ENCODE measurements around the gene CA5A.

CA5A gene

GRCh38 chr16:87979352-87979751, 43.0 kb upstream of the CA5A start:
- no peak for TF ChIP-seq CTCF (IDR thresholded peaks at IDR 0.05; ENCODE audit: control insufficient read depth, insufficient read depth, low read depth, low read length, missing control alignments)
- H3K4me3 ChIP-seq (ENCODE audit: control insufficient read depth, low read depth, low read length): no peak overlapping the region
- DNase-seq (ENCODE audit: low read depth): no peak

GRCh38 chr16:87978127-87978526, 41.8 kb upstream of the CA5A start:
- no peak for TF ChIP-seq CTCF (IDR thresholded peaks at IDR 0.05; ENCODE audit: control insufficient read depth, insufficient read depth, low read depth, low read length, missing control alignments)
- H3K4me3 ChIP-seq (ENCODE audit: control insufficient read depth, low read depth, low read length): no peak overlapping the region
- no peak for DNase-seq (ENCODE audit: low read depth)

- DNase-seq (ENCODE audit: low read depth): no peak
- no peak overlapping the region for H3K4me3 ChIP-seq (ENCODE audit: control insufficient read depth, low read depth, low read length)
- TF ChIP-seq CTCF (IDR thresholded peaks at IDR 0.05; ENCODE audit: control insufficient read depth, insufficient read depth, low read depth, low read length, missing control alignments): no peak
Observed at GRCh38 chr16:87976665-87977064, 40.3 kb upstream of the CA5A start.

GRCh38 chr16:87974178-87974577, 37.8 kb upstream of the CA5A start:
- no peak for DNase-seq (ENCODE audit: low read depth)
- no peak for TF ChIP-seq CTCF (IDR thresholded peaks at IDR 0.05; ENCODE audit: control insufficient read depth, insufficient read depth, low read depth, low read length, missing control alignments)
- no peak overlapping the region for H3K4me3 ChIP-seq (ENCODE audit: control insufficient read depth, low read depth, low read length)

- TF ChIP-seq CTCF (IDR thresholded peaks at IDR 0.05; ENCODE audit: control insufficient read depth, insufficient read depth, low read depth, low read length, missing control alignments): no peak
- DNase-seq (ENCODE audit: low read depth): no peak
- H3K4me3 ChIP-seq (ENCODE audit: control insufficient read depth, low read depth, low read length): no peak overlapping the region
Observed at GRCh38 chr16:87973717-87974116, 37.4 kb upstream of the CA5A start.

- no peak for TF ChIP-seq CTCF (IDR thresholded peaks at IDR 0.05; ENCODE audit: control insufficient read depth, insufficient read depth, low read depth, low read length, missing control alignments)
- no peak for DNase-seq (ENCODE audit: low read depth)
- no peak overlapping the region for H3K4me3 ChIP-seq (ENCODE audit: control insufficient read depth, low read depth, low read length)
Observed at GRCh38 chr16:87971933-87972332, 35.6 kb upstream of the CA5A start.

GRCh38 chr16:87970186-87970585, 33.9 kb upstream of the CA5A start:
- H3K4me3 ChIP-seq (ENCODE audit: control insufficient read depth, low read depth, low read length): no peak overlapping the region
- TF ChIP-seq CTCF (IDR thresholded peaks at IDR 0.05; ENCODE audit: control insufficient read depth, insufficient read depth, low read depth, low read length, missing control alignments): no peak
- DNase-seq (ENCODE audit: low read depth): no peak

Measured in AG09309 (cell line).